Transverse colon (tissue), 4 donors: ENCODE results near the gene SLC25A41.

ENCODE experiments used
- CTCF ChIP-seq, 5 experiments: fragments of 200-600 bp in 3 of 5; fragments of 450-650 bp in 2 of 5; sonication (generic) in 3 of 5; IDR thresholded peaks; 1 replicate in 2 of 5; 2 replicates in 3 of 5; pipeline ENCODE4 v1.5.1; 2016 to 2017; ENCODE audit warnings: antibody characterized with exemption in 5 of 5, inconsistent platforms in 3 of 5, mild to moderate bottlenecking in 2 of 5, moderate library complexity in 1 of 5
- EP300 ChIP-seq: sonication (generic); formaldehyde crosslinking; IDR thresholded peaks from one replicate; pipeline ENCODE4 v1.6.1; 2017; ENCODE audit warnings: antibody characterized with exemption, low read depth
- POLR2A ChIP-seq: fragments of 450-650 bp; IDR thresholded peaks from one replicate; pipeline ENCODE4 v1.6.1; 2016; ENCODE audit warnings: antibody characterized with exemption, mild to moderate bottlenecking, moderate library complexity
- POLR2AphosphoS5 ChIP-seq, 3 donors: sonication (generic); formaldehyde crosslinking; IDR thresholded peaks; one replicate each; pipeline ENCODE4 v1.6.1; 2016; ENCODE audit warnings: antibody characterized with exemption in 3 of 3

GRCh38 chr19:6460099-6460884 lies 26.7 kb upstream of the SLC25A41 start:
- TF ChIP-seq POLR2AphosphoS5 (IDR thresholded peaks at IDR 0.05): peak; percentile 1 to 72 (median 61)
- TF ChIP-seq CTCF (IDR thresholded peaks at IDR 0.05): peak; percentile 61 to 94 (median 68)
- TF ChIP-seq POLR2A: peak; percentile 77
- TF ChIP-seq EP300: no peak
